ENCODE results near the gene ABHD2.
A peak's percentile ranks its signal among the peaks of the same experiment; 100 is the strongest.

ABHD2 gene

DNA sequence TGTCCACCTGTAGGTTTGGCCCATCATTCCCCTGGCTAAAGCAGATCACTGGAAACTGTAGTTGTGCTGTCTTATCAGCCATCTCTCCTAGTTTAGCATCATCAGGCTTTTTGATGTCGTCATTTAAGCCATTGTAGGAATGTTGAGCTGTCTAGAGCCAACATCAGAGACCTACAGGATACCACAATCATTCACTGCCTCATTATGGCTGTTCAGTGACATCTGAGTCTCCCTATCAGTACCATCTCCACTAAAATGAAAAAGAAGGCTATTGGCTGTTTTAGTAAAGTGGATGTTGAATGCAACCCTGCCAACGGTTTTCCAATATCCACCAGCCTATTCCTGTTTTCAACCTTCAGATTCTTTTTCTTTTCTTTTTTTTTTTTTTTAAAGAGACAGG, 103.9 kb downstream of the ABHD2 start:
- no peak for DNase-seq (ENCODE audit: low read depth in 2 of 2)

DNA sequence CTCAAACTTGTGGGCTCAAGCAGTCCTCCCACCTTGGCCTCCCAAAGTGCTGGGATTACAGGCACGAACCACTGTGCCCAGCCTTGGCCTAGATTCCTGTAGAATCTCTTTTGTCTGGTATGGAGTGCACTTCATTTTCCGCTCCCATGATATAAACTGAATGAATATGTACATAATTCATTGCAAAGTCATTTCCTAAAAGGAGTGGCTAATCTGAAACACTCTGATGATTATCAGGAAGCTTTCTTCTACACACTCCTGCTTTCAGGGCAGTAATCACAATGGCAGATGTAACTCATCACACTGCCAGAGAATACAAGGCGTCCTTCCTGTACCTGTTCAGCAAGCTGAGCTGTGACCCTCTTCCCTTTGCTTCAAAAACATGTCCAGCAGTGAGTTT, 104.5 kb downstream of the ABHD2 start:
- no peak for DNase-seq (ENCODE audit: low read depth in 2 of 2)

DNA sequence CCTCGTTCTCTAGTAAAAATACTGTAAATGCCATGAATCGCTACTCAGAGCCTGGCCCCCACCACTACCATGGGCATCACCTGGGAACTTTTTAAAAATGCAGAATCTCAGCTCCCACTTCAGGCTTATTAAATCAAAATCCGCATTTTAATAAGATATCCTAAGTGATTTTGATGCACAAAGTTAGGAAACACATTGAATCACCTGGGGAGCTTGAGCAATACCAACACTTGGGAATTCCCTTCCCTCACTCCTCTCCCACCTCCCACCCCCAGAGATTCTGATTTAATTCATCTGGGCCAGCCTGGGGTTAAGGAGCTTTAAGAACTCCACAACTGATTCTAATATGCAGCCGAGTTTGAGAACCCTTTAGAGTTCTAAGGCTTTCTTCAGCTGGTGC, 106.4 kb downstream of the ABHD2 start:
- DNase-seq (ENCODE audit: low read depth in 2 of 2): no peak

DNA sequence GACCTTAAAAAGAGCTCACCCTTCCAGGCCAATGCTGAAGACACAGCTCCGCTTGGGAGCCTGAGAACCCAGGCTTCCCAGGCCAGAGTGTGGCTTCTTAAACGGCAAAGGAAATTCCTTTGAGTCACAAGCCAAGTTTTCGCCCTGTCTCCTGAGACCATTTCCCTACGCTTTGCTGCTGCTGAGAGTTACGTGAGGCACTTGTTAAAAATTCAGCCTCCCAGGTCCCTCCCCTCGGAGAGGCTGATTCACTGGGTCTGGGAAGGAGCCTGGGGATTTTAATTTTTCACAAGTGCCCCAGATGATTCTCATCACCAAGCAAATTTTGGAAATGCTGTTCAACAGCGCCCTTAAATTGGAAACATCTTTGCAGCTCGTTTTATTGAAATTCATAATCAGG, 107.6 kb downstream of the ABHD2 start:
- no peak for DNase-seq (ENCODE audit: low read depth in 2 of 2)

DNA sequence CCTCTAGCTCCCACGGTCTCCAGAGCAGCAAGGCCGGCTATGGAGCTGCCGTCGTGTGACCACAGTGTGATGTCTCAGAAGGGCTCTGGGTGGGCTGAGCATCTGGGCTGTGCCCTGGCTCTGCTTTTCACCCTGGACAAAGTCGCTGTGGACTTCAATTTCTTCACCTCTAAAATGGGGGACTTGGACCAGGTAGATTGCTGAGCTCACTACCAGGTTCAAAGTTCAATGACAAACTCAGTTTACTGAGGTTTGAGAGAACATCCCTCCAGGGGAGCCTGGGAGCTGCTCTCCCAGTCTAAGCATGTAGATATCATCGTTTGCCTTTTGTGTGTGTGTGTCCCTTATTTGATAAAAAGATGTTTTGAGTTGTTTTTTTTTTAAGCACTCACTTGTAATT, 108.0 kb downstream of the ABHD2 start:
- DNase-seq (ENCODE audit: low read depth in 2 of 2): no peak

DNA sequence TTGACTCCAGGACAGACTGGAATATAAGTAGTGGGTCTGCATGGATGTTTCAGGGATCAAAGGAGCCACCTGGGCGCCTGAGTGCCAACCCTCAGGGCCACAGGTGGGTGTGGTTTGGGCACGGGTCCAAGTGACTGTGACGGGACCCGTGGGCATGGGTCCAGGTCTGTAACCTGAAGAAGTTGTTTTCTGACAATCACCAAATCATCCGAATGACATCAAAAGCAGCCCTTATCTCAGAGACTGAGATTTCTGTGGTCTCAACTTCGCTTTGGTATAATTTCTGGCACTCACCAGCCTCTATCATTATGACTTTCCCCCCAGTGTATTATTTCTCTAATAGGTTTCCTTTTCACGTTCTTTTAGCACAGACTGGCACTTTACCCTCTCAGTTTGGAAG, 108.7 kb downstream of the ABHD2 start:
- no peak for DNase-seq (ENCODE audit: low read depth in 2 of 2)

DNA sequence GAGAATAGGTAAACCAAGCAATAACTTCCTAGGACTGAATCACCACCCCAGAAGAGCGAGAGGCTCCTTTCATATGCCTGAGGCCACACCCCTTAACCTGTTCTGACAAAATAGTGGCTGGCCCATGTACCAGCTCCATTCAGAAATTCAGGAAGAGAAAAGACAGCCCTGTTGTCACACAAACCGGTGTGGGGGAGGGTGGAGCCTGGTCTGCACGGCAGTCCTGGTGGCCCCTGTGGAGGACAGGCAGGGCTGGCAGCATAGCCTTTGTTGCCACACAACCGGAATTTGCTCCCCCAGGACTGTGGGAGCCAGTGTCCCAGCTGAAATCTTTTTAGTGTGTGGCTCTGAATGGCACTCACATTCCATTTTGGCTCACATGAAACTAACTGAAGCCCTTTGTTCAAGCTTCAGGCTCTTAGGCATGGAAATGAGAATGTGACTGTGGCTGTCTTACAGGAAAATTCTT, 109.3 kb downstream of the ABHD2 start:
- DNase-seq (ENCODE audit: low read depth in 2 of 2): no peak

DNA sequence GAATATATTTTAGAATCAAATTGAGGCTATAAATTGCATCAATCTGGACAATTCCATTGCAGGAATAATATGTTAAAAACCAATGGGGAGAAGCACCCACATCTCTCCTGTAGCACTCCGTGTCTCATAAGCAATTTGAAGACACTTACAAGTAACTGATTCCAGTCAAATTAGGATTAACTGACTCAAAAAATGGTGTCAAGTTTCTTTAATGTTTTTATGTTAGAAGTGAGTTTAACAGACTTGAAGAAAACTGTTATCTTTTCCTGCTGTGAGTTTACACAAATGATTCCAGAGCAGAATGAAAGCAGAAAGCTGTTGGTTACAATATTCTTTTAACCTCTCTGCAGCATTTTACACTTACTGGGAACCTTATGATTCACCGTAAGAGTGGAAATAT, 109.9 kb downstream of the ABHD2 start:
- no peak for DNase-seq (ENCODE audit: low read depth in 2 of 2)

DNA sequence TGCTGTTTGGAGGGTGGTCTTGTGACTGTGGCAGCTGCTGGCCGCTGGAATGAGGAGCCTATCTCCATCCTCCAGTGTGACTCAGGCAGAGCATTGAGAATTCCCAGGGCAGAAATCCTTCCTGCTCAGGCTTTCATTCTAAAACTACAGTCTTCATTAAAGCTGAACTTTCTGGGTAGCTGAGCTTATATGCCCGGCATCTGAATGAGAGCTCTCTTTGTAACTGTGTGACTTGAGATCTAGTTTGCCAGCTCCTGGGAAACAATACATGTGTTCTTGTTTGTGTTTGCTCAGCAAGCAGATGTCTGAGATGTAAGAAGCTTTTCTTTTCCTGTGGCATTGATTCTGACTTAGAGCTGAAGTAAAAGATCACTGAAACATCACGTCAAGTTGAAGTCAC, 110.7 kb downstream of the ABHD2 start:
- no peak for DNase-seq (ENCODE audit: low read depth in 2 of 2)

DNA sequence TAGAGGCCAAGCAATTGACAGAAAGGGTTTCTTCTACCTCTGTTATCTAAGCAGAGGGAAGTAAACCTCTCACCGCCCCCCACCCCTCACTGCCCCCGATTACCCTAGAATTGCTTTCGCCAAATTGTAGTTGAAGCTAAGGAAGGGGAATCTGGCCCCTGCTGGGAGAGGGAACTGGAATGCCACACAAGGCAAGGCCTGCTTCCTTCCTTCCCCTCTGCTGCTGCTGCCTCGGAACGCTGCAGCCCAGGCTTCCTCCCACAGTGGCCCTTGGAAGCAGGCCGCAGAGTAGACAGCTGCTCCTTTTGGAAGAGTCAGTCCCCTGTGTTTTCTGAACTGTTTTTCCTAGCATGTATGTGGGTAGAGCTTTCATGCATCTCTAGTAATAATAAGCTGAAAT, 111.5 kb downstream of the ABHD2 start:
- DNase-seq (ENCODE audit: low read depth in 2 of 2): no peak

DNA sequence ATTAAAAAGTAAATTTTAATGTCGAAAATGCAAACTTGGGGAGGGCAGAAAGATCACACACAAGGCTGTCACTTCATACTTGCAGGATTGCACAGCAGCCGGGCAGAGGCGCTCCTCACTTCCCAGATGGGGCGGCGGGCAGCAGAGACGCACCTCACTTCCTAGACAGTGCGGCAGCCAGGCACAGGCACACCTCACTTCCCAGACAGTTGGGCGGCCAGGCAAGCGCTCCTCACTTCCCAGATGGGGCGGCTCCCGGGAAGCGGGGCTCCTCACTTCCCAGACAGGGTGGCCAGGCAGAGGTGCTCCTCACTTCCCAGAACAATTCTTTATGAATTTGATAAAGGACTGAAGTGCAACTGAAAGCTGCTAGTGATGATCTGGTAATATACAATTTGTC, 111.9 kb downstream of the ABHD2 start:
- DNase-seq (ENCODE audit: low read depth in 2 of 2): no peak

DNA sequence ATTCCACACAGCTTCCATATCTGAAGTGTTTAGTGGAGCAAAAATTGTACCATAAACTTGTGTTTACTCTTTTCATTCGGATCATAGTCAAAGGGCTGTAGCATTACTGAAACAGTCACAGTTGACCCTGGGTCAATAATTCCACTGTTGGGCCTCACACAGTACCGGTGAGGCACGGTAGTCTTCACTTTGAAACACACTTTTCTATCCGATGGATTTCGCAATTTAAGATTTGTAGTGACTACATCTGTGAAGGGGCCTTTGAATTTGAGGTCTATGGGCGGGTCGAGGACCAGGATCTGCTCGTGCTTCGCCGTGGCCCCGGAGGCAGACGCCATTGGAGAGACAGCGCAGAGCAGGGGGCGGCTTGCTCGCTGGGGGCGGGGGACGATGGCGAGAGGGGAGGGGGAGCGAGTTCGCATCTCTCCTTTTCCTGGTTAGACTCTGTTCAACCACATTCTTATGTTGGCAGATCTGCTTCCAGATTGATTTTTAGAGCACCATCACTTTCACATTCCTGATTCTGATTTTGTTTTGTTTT, 113.3 kb downstream of the ABHD2 start:
- DNase-seq (ENCODE audit: low read depth in 2 of 2): no peak

DNA sequence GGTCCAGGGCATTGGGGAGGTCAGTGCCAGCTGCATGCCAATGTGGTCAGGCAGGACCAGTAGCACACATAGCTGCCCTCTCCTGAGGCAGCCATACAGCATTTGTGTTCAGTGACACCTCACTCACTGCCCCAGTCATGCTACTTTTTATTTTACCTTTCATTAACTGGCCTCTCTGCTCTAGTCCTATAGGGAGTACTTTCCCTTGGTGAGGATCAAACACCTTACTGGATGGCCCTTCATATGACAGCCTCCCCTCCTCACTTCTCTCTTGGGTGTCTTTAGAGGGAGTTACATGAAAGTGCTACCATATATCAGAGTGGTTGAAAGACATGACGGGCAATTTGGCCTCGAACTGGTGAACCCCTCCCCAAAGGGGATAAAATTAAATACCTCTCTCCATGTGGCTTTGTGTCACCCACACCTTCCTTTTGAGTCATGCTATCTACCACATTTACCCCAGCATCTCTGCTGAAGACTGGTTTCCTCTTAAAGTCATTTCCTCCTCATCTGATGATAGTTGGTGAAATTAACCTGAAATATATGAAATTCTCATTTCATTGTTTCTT, 115.5 kb downstream of the ABHD2 start:
- peak in 1 of 2 donors; percentile 10 for DNase-seq (ENCODE audit: low read depth in 2 of 2)

DNA sequence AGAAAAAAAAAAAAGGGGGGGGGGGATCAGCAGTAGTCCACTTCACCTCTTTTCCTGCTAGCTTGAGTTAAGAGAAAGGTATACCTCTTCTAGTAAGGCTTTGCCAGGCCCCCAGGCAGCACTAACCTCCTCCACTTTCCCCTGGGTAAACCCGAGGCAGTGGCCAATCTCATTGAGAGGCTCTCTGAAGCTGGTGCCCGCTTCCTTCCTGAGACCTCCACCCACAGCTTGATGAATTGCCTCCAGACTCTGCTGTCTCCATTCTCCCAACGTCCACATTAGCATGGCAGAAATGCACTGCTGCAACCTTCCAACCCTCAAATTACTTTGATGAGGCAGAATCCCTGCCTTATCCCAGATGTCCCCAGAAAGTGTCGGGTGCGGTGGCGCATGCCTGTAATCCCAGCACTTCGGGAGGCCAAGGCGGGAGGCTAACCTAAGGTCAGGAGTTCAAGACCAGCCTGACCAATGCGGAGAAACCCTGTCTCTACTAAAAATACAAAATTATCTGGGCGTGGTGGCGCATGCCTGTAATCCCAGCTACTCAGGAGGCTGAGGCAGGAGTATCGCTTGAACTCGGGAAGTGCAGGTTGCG, 117.8 kb downstream of the ABHD2 start:
- DNase-seq (ENCODE audit: low read depth in 2 of 2): no peak

DNA sequence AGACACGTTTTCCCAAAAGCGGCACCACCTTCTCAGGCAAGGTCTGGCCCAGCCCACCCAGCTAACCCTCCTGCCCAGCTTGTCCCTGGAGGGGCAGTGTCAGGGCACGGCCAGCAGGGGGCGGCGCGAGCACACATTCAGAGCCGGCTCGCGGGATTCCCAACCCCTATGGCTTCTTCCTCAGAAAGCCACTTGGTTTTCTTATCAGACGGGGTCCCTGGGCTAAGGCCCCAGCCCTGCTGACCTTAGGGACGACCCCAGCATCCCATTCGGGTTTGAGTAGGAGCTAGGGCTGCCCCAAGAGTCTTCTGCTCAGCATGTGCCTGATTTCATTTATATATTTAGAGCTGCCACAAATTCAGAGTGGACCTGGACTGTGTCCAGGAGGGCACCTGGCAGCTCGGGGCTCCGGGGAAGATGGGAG, 118.7 kb downstream of the ABHD2 start:
- peak; percentile 33 to 56 for DNase-seq (ENCODE audit: low read depth in 2 of 2)

DNA sequence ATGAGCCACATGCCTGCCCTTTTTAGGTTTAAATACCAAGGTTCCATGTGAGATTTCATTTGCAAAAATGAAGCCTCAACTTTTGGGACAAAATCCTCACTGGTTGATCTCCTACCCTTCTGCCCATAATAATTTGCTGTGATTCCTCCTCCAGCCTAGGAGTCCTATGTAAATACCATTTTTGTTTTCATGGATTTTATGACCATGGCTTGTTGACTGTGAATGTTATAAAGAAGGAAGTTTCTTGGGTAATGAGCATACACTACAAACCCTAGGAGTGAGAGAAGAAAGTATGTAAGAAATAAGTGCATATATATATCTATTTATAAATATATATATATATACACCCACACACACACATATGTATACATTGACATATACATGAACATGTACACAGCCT, 120.0 kb downstream of the ABHD2 start:
- DNase-seq (ENCODE audit: low read depth in 2 of 2): no peak

DNA sequence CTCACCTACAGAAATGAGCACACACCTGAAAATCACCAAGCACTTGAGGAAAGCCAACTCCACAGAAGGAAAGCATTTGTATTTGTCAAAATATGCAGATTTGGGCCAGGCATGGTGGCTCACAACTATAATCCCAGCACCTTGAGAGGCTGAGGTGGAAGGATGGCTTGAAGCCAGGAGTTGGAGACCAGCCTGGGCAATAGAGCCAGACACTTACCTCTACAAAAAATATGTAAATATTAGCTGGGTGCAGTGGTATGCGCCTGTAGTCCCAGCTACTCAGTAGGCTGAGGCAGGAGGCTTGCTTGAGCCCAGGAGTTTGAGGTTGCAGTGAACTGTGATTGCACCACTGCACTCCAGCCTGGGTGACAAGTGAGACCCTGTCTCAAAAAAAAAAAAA, 120.8 kb downstream of the ABHD2 start:
- no peak for DNase-seq (ENCODE audit: low read depth in 2 of 2)

DNA sequence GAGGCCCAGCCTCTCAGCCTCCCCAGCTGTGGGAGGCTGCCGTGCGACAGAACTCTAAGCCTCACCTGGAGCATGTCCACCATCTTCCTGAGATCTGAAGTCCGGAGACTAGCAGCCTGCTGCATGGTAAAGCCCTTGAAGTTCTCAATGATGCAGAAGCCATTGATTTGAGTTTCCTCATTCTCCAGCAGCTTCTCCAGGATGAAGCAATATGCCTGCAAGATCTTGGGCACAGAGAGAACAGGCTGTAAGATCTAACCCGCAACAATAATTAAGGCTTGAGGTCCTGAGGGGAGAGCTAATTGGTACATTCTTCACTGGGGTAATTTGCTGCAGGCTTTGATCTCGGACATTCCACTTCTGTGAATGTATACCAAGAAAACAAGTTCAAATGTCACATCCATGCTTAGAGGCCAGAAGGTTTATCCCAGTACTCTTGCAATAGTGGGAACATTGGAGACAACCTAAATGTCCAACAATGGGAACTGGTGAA, 123.5 kb downstream of the ABHD2 start:
- DNase-seq (ENCODE audit: low read depth in 2 of 2): no peak

DNA sequence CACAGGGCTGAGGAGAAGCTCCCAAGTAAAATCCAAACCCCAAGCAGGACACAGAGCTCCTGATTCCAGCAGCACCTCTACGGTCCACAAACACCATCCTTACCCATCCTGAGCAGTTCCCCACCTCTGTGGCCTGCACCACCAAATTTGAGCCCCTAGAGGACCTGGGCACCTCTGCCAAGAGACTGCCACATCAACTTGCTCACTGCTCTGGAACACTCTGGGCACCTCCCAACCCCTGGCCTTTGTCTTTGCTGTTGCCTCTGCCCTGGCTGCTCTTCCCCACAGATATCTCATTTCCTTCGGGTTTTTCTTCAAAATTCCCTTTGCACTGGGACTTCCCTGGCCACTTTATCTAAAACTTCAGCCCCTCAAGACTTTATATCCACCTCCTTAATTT, 127.4 kb downstream of the ABHD2 start:
- no peak for DNase-seq (ENCODE audit: low read depth in 2 of 2)

DNA sequence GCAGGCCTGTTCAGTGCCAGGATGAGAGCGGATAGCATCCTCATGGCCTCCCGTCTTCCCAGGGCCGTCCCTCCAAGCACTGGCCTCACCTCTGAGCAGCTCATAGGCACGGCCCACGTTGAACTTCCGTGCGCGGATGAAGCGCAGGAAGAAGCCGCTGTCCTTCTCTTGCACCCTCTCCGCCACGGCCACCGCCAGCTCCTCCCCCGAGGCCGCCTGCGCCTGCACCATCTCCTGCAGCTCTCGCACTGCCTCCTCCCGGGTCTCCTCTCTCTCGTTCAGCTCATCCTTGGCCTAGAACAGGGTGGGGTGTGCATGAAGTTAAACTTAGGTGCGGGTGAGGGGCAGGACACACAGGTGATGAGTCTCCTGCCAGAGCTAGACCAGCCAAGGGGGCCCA, 128.8 kb downstream of the ABHD2 start:
- no peak for DNase-seq (ENCODE audit: low read depth in 2 of 2)

DNA sequence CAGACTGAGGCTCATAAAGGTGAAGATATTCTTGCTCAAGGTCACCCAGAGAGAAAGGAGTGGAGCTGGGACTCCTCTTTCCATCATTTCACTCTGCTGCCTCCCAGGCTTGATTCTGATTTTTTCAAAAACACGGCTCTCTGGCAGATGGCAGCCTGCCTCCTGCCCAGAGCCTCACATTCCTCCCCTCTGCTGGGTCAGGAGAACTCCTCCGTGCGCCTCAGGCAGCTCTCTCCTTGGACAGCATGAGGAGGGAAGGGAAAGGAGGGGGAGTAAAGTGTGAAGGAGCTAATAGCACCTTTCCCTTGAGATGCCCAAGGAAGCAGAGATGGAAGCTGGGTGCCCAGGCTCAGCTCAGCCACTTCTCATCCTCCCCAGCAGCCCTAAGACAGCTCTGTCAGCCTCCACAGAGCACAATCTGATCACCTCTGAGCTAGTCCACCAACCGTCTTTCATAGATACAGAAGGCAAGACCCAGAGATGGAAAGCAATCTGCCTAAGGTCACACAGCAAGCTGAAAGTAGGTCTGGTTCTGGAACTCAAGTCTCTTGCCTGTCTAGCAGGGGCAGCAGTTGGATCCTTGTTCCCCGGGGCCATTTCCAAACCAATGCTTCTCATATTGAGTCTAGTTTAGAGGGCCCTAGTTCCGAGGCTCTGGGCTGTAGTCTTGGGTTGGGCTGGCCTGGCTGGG, 129.6 kb downstream of the ABHD2 start:
- no peak for DNase-seq (ENCODE audit: low read depth in 2 of 2)

DNA sequence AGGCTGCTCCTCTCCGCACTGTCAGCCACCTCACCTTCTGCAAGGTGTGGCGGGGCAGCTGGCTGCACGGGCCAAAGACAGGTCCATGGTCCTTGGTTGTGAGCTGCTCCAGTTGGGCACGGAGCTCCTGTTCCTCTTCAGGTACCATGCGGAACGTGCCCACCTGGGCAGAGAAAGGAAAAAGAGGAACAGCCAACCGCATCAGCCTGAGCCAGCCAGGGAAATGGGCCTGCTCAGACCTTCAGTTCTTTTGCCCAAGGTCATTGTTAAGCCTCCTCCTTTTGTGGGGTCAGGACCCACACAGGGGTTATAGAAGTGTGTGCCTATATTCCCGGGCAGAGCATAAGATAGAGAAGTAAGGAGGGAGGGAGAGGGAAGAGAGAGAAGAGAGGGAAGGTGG, 130.3 kb downstream of the ABHD2 start:
- no peak for DNase-seq (ENCODE audit: low read depth in 2 of 2)

DNA sequence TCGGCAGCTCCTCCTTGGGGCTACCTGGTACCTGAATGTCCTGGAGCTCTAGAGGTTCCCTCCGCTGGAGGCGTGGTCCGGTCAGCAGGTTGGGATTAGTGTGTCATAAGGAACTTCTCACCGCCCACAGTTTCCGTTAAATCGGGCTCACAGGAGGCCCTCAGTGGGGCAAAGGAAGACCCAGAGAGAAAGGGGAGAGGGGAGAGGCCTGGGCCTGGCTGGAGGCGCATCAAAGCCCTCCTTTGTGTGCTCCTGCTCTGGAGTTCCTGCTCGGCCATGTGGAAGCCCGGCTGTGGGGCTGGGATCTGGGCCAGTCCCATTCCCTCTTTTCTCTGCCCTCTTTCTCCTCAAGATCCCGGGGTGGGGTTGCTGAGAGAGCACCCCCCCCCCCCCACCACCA, 133.3 kb downstream of the ABHD2 start, which contains the start of gene RLBP1:
TSS of gene RLBP1 (minus strand) at position 37 of the 400 bp plus-strand sequence. CDS start 2,604 bp downstream, outside the sequence.
- no peak for DNase-seq (ENCODE audit: low read depth in 2 of 2)
